ENCODE data around the gene TPSAB1.
"Not testable (repeated sequence)": the region's sequence is repeated elsewhere in the genome, so short reads cannot be mapped to it uniquely, and the experiment has no call there.

DNA sequence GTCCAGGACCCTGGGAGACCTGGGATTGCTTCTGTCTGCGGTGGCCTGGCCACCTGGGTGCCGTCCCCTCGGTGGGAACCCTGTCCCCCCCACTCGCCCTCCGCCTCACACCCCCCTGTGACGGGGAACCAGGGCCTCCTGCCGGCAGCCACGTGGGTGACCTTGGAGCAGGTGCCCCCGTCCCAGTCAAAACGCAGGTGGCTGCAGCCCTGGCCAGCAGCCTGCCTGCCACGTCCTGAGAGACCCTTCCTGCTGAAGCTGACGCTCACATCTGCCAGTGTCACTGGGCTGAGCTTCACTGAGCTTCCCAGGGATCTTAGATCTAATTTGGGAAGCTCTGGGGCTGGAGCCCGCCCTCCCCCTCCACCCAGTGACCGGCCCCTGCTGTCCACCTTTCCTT lies 13.8 kb upstream of the TPSAB1 start:
- TF ChIP-seq, protein P1, sequence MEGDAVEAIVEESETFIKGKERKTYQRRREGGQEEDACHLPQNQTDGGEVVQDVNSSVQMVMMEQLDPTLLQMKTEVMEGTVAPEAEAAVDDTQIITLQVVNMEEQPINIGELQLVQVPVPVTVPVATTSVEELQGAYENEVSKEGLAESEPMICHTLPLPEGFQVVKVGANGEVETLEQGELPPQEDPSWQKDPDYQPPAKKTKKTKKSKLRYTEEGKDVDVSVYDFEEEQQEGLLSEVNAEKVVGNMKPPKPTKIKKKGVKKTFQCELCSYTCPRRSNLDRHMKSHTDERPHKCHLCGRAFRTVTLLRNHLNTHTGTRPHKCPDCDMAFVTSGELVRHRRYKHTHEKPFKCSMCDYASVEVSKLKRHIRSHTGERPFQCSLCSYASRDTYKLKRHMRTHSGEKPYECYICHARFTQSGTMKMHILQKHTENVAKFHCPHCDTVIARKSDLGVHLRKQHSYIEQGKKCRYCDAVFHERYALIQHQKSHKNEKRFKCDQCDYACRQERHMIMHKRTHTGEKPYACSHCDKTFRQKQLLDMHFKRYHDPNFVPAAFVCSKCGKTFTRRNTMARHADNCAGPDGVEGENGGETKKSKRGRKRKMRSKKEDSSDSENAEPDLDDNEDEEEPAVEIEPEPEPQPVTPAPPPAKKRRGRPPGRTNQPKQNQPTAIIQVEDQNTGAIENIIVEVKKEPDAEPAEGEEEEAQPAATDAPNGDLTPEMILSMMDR (IDR thresholded peaks at IDR 0.05; ENCODE audit: insufficient read depth, low read length, poor library complexity, severe bottlenecking) = not testable (repeated sequence)
- TF ChIP-seq EZH2phosphoT487 (conservative IDR thresholded peaks at IDR 0.05; ENCODE audit: low read length) = not testable (repeated sequence)

All from SU-DHL-6 (cell line).